ENCODE results near the gene CCNI.
"Not testable (repeated sequence)": the region's sequence is repeated elsewhere in the genome, so short reads cannot be mapped to it uniquely, and the experiment has no call there.

The CCNI gene

GRCh38 chr4:77095101-77095821 lies 19.5 kb upstream of the CCNI start:
- peak; percentile 69 to 73 for DNase-seq (ENCODE audit: low read depth in 2 of 2)
- peak; percentile 92 for TF ChIP-seq CTCF (IDR thresholded peaks at IDR 0.05; ENCODE audit: low read depth, low read length)
- no peak overlapping the region for H3K4me3 ChIP-seq (replicated peaks in 1 of 2; ENCODE audit: low read depth in 2 of 2, low read length in 2 of 2)

- no peak overlapping the region for H3K4me3 ChIP-seq (replicated peaks in 1 of 2; ENCODE audit: low read depth in 2 of 2, low read length in 2 of 2)
- no peak for DNase-seq (ENCODE audit: low read depth in 2 of 2)
- no peak for TF ChIP-seq CTCF (IDR thresholded peaks at IDR 0.05; ENCODE audit: low read depth, low read length)
These were observed 18.7 kb upstream of the CCNI start for GRCh38 chr4:77094496-77094895.

- DNase-seq (ENCODE audit: low read depth in 2 of 2) = peak in 1 of 2 donors; percentile 38
- no peak overlapping the region for H3K4me3 ChIP-seq (replicated peaks in 1 of 2; ENCODE audit: low read depth in 2 of 2, low read length in 2 of 2)
- no peak for TF ChIP-seq CTCF (IDR thresholded peaks at IDR 0.05; ENCODE audit: low read depth, low read length)
These were observed 17.6 kb upstream of the CCNI start for GRCh38 chr4:77093401-77093800.

GRCh38 chr4:77092975-77093374 lies 17.2 kb upstream of the CCNI start:
- no peak for TF ChIP-seq CTCF (IDR thresholded peaks at IDR 0.05; ENCODE audit: low read depth, low read length)
- peak; percentile 42 to 46 for DNase-seq (ENCODE audit: low read depth in 2 of 2)
- H3K4me3 ChIP-seq (replicated peaks in 1 of 2; ENCODE audit: low read depth in 2 of 2, low read length in 2 of 2) = no peak overlapping the region

GRCh38 chr4:77089866-77090265 lies 14.1 kb upstream of the CCNI start:
- DNase-seq (ENCODE audit: low read depth in 2 of 2) = no peak
- H3K4me3 ChIP-seq (replicated peaks in 1 of 2; ENCODE audit: low read depth in 2 of 2, low read length in 2 of 2) = no peak overlapping the region
- no peak for TF ChIP-seq CTCF (IDR thresholded peaks at IDR 0.05; ENCODE audit: low read depth, low read length)

- not testable (repeated sequence) for H3K4me3 ChIP-seq (replicated peaks in 1 of 2; ENCODE audit: low read depth in 2 of 2, low read length in 2 of 2); DNase-seq (ENCODE audit: low read depth in 2 of 2)
These were observed 11.2 kb upstream of the CCNI start for GRCh38 chr4:77087027-77087426.

- no peak for TF ChIP-seq CTCF (IDR thresholded peaks at IDR 0.05; ENCODE audit: low read depth, low read length)
- no peak overlapping the region for H3K4me3 ChIP-seq (replicated peaks in 1 of 2; ENCODE audit: low read depth in 2 of 2, low read length in 2 of 2)
- no peak for DNase-seq (ENCODE audit: low read depth in 2 of 2)
These were observed 8.3 kb upstream of the CCNI start for GRCh38 chr4:77084019-77084639.
